HG03108 (cell line): ENCODE data around the gene KRT72.

Source experiments
- ATAC-seq: cut with Tn5 transposase; IDR thresholded peaks from one replicate; pipeline ENCODE4 v1.9.1; 2021; ENCODE audit warnings: moderate library complexity; ENCODE audit not compliant: unreplicated experiment

KRT72 gene

GRCh38 chr12:52581481-52581880 is 19.8 kb downstream of the KRT72 start:
- no peak for ATAC-seq

- ATAC-seq, result no peak
Observed at GRCh38 chr12:52581066-52581465, 20.2 kb downstream of the KRT72 start.

GRCh38 chr12:52580496-52580895 is 20.8 kb downstream of the KRT72 start:
- ATAC-seq, result no peak

GRCh38 chr12:52579468-52580465 is 21.5 kb downstream of the KRT72 start:
- ATAC-seq, result no peak

GRCh38 chr12:52578469-52578868 is 22.8 kb downstream of the KRT72 start:
- no peak for ATAC-seq

- no peak for ATAC-seq
Observed at GRCh38 chr12:52577316-52577715, 23.9 kb downstream of the KRT72 start.

- no peak for ATAC-seq
Observed at GRCh38 chr12:52575948-52576347, 25.3 kb downstream of the KRT72 start.

- ATAC-seq, result no peak
Observed at GRCh38 chr12:52575256-52575655, 26.0 kb downstream of the KRT72 start.

- no peak for ATAC-seq
Observed at GRCh38 chr12:52573743-52574142, 27.5 kb downstream of the KRT72 start, which contains the start of gene KRT74. TSS of gene KRT74 (minus strand) at chr12:52573843. CDS start at chr12:52573777, 66 bp downstream.

GRCh38 chr12:52573306-52573705 is 28.0 kb downstream of the KRT72 start:
- no peak for ATAC-seq

GRCh38 chr12:52570511-52570910 is 30.8 kb downstream of the KRT72 start:
- no peak for ATAC-seq

- ATAC-seq, result no peak
Observed at GRCh38 chr12:52568111-52568510, 33.2 kb downstream of the KRT72 start.

- no peak for ATAC-seq
Observed at GRCh38 chr12:52566847-52567291, 34.4 kb downstream of the KRT72 start.

GRCh38 chr12:52564582-52564981 is 36.7 kb downstream of the KRT72 start:
- ATAC-seq, result no peak

GRCh38 chr12:52561880-52562449 is 39.3 kb downstream of the KRT72 start:
- ATAC-seq, result no peak

- no peak for ATAC-seq
Observed at GRCh38 chr12:52559979-52560378, 41.3 kb downstream of the KRT72 start.

- ATAC-seq, result no peak
Observed at GRCh38 chr12:52558781-52559445, 42.4 kb downstream of the KRT72 start.

- no peak for ATAC-seq
Observed at GRCh38 chr12:52557476-52557875, 43.8 kb downstream of the KRT72 start.

- ATAC-seq, result no peak
Observed at GRCh38 chr12:52555577-52555976, 45.7 kb downstream of the KRT72 start.

GRCh38 chr12:52552681-52553195 is 48.5 kb downstream of the KRT72 start, which contains the start of gene KRT71:
TSS of gene KRT71 (minus strand) at chr12:52553145. CDS start at chr12:52553077, 68 bp downstream.
- no peak for ATAC-seq

- ATAC-seq, result no peak
Observed at GRCh38 chr12:52552055-52552454, 49.2 kb downstream of the KRT72 start.
